Tibial artery (tissue), 4 donors: ENCODE results near the gene ITGAV.

Source experiments
- DNase-seq, 2 donors: peaks; one replicate each; pipeline ENCODE4 v3.0.0-alpha.2; 2019
- H3K27ac ChIP-seq, 2 donors: fragments of 200-600 bp; sonication (generic) in 1 of 2; 1 replicate in 1 of 2; 2 replicates in 1 of 2; pipeline ENCODE4 v1.5.1; 2018 to 2019; ENCODE audit warnings: mild to moderate bottlenecking in 1 of 2
- H3K27me3 ChIP-seq, 2 donors: fragments of 200-600 bp; sonication (generic) in 1 of 2; one replicate each; pipeline versions ENCODE4 v1.5.1 to v1.6.0; 2016 to 2019
- H3K36me3 ChIP-seq, 3 donors: fragments of 200-600 bp; sonication (generic) in 2 of 3; one replicate each; pipeline ENCODE4 v1.5.1; 2016 to 2019; ENCODE audit warnings: mild to moderate bottlenecking in 2 of 3
- H3K4me1 ChIP-seq, 4 donors: fragments of 200-600 bp; sonication (generic) in 2 of 4; 1 replicate in 3 of 4; 2 replicates in 1 of 4; pipeline ENCODE4 v1.5.1; 2016 to 2019
- H3K4me3 ChIP-seq, 2 donors: fragments of 200-600 bp; sonication (generic) in 1 of 2; 1 replicate in 1 of 2; 2 replicates in 1 of 2; pipeline ENCODE4 v1.5.1; 2018 to 2019; ENCODE audit warnings: mild to moderate bottlenecking in 2 of 2
- H3K9me3 ChIP-seq, 3 donors: fragments of 200-600 bp; sonication (generic) in 1 of 3; one replicate each; pipeline ENCODE4 v1.5.1; 2016 to 2019
- intact Hi-C: fragments of 100-400 bp; cut with DNase I; formaldehyde crosslinking; loops from one replicate; pipeline ENCODE4 v1.15.0; 2023; ENCODE audit warnings: low total_unique reads
- TF ChIP-seq, protein P1 (sequence below), 2 experiments: fragments of 200-600 bp in 1 of 2; fragments of 450-650 bp in 1 of 2; IDR thresholded peaks; one replicate each; pipeline ENCODE4 v1.5.1; 2017 to 2019; ENCODE audit warnings: antibody characterized with exemption in 2 of 2, mild to moderate bottlenecking in 1 of 2, moderate library complexity in 1 of 2

Gene ITGAV

DNA sequence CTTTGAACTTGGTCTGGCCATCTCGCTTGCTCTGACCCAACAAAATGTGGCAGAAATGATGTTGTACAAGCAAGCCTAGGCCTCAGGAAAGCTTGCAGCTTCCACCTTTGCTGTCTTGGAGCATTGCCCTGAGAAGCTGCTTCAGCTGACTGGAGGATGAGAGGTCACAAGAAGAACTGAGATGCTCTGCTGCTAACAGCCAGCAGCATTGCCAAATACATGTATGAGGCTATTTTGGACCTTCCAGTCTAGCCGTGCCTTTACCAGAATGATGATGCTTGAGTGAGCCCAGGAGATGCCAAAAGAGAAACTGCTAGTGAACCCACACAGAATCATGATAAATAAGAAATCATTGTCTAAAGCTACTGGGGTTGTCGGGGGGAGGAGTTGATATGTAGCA lies 13.2 kb upstream of the ITGAV start:
- no peaks in the 10 kb centered on the region for H3K36me3 ChIP-seq

DNA sequence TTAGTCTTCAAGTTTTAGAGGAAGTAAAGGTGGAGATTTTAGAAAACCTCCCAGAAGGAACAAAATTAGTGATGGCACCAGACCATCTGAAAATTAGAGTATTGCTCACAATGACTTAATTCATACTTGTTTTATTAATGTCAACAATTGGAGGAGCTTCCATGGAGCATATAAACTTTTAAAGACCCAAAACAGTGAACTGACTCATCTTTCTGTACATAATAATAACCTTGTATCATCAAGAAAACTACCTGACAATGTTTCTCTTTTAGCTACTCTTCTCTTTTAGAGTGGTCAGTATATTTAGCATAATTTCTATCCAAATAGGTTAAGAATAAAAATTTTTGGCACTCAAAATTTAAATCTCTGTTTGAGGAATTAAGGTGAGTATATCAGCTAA lies 7.2 kb upstream of the ITGAV start:
- Histone ChIP-seq H3K9me3 (no peaks in the 10 kb centered on the region), H3K27ac (no peak overlapping the region), H3K36me3 (no peaks in the 10 kb centered on the region), H3K4me3 (no peak overlapping the region), H3K4me1 (no peaks in the 10 kb centered on the region), H3K27me3 (no peaks in the 10 kb centered on the region)
- TF ChIP-seq, protein P1, sequence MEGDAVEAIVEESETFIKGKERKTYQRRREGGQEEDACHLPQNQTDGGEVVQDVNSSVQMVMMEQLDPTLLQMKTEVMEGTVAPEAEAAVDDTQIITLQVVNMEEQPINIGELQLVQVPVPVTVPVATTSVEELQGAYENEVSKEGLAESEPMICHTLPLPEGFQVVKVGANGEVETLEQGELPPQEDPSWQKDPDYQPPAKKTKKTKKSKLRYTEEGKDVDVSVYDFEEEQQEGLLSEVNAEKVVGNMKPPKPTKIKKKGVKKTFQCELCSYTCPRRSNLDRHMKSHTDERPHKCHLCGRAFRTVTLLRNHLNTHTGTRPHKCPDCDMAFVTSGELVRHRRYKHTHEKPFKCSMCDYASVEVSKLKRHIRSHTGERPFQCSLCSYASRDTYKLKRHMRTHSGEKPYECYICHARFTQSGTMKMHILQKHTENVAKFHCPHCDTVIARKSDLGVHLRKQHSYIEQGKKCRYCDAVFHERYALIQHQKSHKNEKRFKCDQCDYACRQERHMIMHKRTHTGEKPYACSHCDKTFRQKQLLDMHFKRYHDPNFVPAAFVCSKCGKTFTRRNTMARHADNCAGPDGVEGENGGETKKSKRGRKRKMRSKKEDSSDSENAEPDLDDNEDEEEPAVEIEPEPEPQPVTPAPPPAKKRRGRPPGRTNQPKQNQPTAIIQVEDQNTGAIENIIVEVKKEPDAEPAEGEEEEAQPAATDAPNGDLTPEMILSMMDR (IDR thresholded peaks at IDR 0.05) = no peak
- intact Hi-C loops = no loop called here
- no peak for DNase-seq

More for the DNA sequence above, 13.2 kb upstream of the ITGAV start:
- TF ChIP-seq, protein P1 (IDR thresholded peaks at IDR 0.05) = no peak
- intact Hi-C loops = no loop called here
- Histone ChIP-seq H3K27me3 (no peaks in the 10 kb centered on the region), H3K9me3 (no peaks in the 10 kb centered on the region), H3K4me1 (peaks cover 0 to 29% (median 15%) of the 10 kb centered on the region in 4 donors), H3K4me3 (no peak overlapping the region), H3K27ac (peak overlapping the region; percentile 45 to 52)
- DNase-seq = no peak

DNA sequence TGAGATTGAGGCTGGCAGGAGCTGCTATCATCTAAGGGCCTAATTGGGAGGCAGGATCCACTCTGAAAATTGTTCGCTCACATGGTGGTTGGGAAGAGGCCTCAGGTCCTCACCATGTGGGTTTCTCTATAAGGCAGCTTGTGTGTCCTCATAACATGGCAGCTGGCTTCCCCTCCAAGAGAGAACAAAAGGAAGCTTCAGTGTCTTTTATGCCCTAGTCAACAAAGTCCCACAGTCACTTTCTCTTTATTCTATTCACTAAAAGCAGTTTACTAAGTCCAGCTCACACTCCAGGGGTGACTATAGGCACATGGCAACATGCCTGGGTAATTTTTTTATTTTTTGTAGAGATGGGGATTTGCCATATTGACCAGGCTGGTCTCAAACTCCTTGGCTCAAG lies 5.8 kb upstream of the ITGAV start:
- Histone ChIP-seq H3K27me3 (no peaks in the 10 kb centered on the region), H3K9me3 (no peaks in the 10 kb centered on the region), H3K27ac (no peak overlapping the region), H3K4me1 (peaks cover 0 to 8% (median 5%) of the 10 kb centered on the region in 4 donors), H3K36me3 (no peaks in the 10 kb centered on the region), H3K4me3 (no peak overlapping the region)
- intact Hi-C loops = no loop called here
- TF ChIP-seq, protein P1 (IDR thresholded peaks at IDR 0.05) = no peak
- DNase-seq = no peak

DNA sequence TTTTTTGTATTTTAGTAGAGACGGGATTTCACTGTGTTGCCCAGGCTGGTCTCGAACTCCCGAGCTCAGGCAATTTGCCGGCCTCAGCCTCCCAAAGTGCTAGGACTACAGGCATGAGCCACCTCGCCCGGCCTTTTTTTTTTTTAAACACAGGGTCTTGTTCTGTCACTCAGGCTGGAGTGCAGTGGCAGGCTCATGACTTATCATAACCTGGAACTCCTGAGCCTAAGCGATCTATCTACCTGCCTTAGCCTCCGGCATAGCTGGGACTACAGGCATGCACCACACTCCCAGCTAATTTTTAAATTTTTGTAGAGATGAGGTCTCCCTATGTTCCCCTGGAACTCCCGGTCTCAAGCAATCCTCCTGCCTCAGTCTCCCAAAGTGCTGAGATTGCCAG lies 1.4 kb upstream of the ITGAV start:
- TF ChIP-seq, protein P1 (IDR thresholded peaks at IDR 0.05) = no peak
- Histone ChIP-seq H3K27ac (peak overlapping the region; percentile 95 to 98), H3K27me3 (no peaks in the 10 kb centered on the region), H3K36me3 (no peaks in the 10 kb centered on the region), H3K4me1 (peaks cover 0 to 28% (median 14%) of the 10 kb centered on the region in 4 donors), H3K4me3 (no peak overlapping the region), H3K9me3 (no peaks in the 10 kb centered on the region)
- intact Hi-C loops = no loop called here
- no peak for DNase-seq

DNA sequence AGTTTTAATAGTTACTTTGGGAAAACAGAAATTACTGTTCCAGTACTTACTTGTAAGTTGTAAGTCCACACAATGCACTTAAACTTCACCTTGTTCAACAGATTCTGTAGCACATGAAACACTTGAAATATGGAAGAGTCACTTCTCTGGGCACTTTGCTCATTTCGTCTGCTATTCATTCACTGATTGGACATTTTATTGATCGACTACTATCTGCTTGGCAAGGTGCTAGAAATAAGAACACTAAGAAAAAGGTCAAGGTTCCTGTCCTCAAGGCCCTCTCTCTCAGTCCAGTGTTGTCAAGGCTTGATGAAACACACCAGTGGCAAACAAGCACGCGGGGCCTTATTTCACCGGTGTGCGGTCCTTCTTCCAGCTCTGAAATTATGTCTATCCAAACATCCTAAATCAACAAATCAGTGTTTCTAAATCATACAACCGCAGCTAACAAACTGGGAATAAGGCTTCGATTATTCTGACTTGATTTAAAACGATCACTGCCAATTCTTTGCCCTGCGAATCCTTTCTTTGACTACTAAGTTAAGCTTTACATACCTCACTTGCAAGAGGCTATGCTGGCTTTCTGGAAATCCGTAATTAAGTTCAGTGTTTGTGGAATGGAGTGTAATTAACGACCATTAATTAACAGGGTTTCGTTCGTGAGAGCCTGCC lies 780 bp upstream of the ITGAV start:
- intact Hi-C loops = no loop called here

More for the DNA sequence above, 780 bp upstream of the ITGAV start:
- peak overlapping the region; percentile 81 to 85 for H3K4me3 ChIP-seq
- H3K4me1 ChIP-seq = peaks cover 0 to 34% (median 16%) of the 10 kb centered on the region in 4 donors
- H3K27ac ChIP-seq = peak overlapping the region; percentile 95 to 98
- H3K36me3 ChIP-seq = no peaks in the 10 kb centered on the region
- no peaks in the 10 kb centered on the region for H3K9me3 ChIP-seq
- TF ChIP-seq, protein P1 (IDR thresholded peaks at IDR 0.05) = no peak
- DNase-seq = no peak
- H3K27me3 ChIP-seq = no peaks in the 10 kb centered on the region
